H1 (cell line): ENCODE results near the gene GRIFIN. TPM values are rescaled to one million over a fixed set of nuclear protein-coding genes. Genes with fewer than 3 reads are reported as not detected.

Experiments
- CTCF ChIA-PET: fragments of 300-600 bp; sonication (Branson Sonifier 250); formaldehyde crosslinking; loops from one replicate; lab custom pipeline; 2021; ENCODE audit not compliant: partially characterized antibody; lab: Charles Lee
- POLR2A ChIA-PET: fragments of 300-600 bp; sonication (Branson Sonifier 250); formaldehyde crosslinking; loops from one replicate; lab custom pipeline; 2021; ENCODE audit warnings: inconsistent platforms; ENCODE audit not compliant: partially characterized antibody; lab: Charles Lee
- DNase-seq, 2 experiments: peaks; one replicate each; pipeline versions ENCODE4 v3.0.0 to v3.0.0-alpha.2; 2010 to 2022; ENCODE audit warnings: low spot score in 2 of 2, low read depth in 1 of 2, mixed read lengths in 1 of 2
- FAIRE-seq: peaks from 2 replicates; lab custom pipeline; 2011; peaks lifted over from hg19 to GRCh38; lab: Jason Lieb, UNC
- H2AFZ ChIP-seq: 2 replicates; pipeline ENCODE4 v1.8.1; 2012; ENCODE audit warnings: low read length, inconsistent platforms
- H2AK5ac ChIP-seq: 2 replicates; pipeline ENCODE4 v1.6.1; 2013; ENCODE audit warnings: low read depth, low read length
- H2BK120ac ChIP-seq: replicated peaks from 2 replicates; pipeline ENCODE3; 2013; ENCODE audit warnings: low read depth, low read length, inconsistent platforms
- H2BK12ac ChIP-seq: 2 replicates; pipeline ENCODE4 v1.6.1; 2013; ENCODE audit warnings: low read depth, low read length
- H2BK15ac ChIP-seq: 2 replicates; pipeline ENCODE4 v1.6.1; 2013; ENCODE audit warnings: low read length
- H2BK20ac ChIP-seq: 2 replicates; pipeline ENCODE4 v1.6.1; 2013; ENCODE audit warnings: low read length
- H2BK5ac ChIP-seq: 2 replicates; pipeline ENCODE4 v1.6.1; 2013; ENCODE audit warnings: low read depth, low read length
- H3K14ac ChIP-seq: 2 replicates; pipeline ENCODE4 v1.6.1; 2013; ENCODE audit warnings: inconsistent platforms; ENCODE audit not compliant: insufficient read length
- H3K18ac ChIP-seq: 2 replicates; pipeline ENCODE4 v1.6.1; 2013; ENCODE audit warnings: low read length; ENCODE audit errors: extremely low read depth
- H3K23ac ChIP-seq: 2 replicates; pipeline ENCODE4 v1.6.1; 2013; ENCODE audit warnings: inconsistent platforms; ENCODE audit not compliant: insufficient read length
- H3K23me2 ChIP-seq: 2 replicates; pipeline ENCODE4 v1.6.1; 2013; ENCODE audit warnings: low read depth, low read length
- H3K27ac ChIP-seq: 2 replicates; pipeline ENCODE4 v1.6.1; 2011; ENCODE audit warnings: low read depth, low read length, inconsistent platforms
- H3K27me3 ChIP-seq, 4 experiments: replicated peaks in 1 of 4; 1 replicate in 1 of 4; 2 replicates in 3 of 4; pipeline versions ENCODE4 v1.6.1 to v1.8.1; 2011 to 2013; ENCODE audit warnings: low read length in 3 of 4, mild to moderate bottlenecking in 3 of 4, inconsistent platforms in 2 of 4, mixed read lengths in 2 of 4, moderate library complexity in 1 of 4; ENCODE audit not compliant: control insufficient read depth in 3 of 4, insufficient read depth in 3 of 4; ENCODE audit errors: extremely low read depth in 1 of 4
- H3K36me3 ChIP-seq, 4 experiments: 2 replicates each; pipeline versions ENCODE4 v1.6.1 to v1.8.1; 2011 to 2013; ENCODE audit warnings: mild to moderate bottlenecking in 4 of 4, low read length in 3 of 4, moderate library complexity in 2 of 4, control low read depth in 1 of 4, inconsistent platforms in 1 of 4; ENCODE audit not compliant: insufficient read depth in 4 of 4, control insufficient read depth in 2 of 4
- H3K4ac ChIP-seq: replicated peaks from 2 replicates; pipeline ENCODE3; 2013; ENCODE audit warnings: low read length, low read depth, mixed read lengths, inconsistent platforms; ENCODE audit not compliant: insufficient read length
- H3K4me1 ChIP-seq, 4 experiments: replicated peaks in 1 of 4; 1 replicate in 1 of 4; 2 replicates in 3 of 4; pipeline versions ENCODE4 v1.6.1 to v1.8.1; 2011 to 2013; ENCODE audit warnings: low read length in 3 of 4, inconsistent platforms in 2 of 4, mixed read lengths in 1 of 4; ENCODE audit not compliant: insufficient read depth in 4 of 4, control insufficient read depth in 3 of 4
- H3K4me2 ChIP-seq, 2 experiments: 2 replicates each; pipeline versions ENCODE4 v1.6.1 to v1.8.1; 2011 to 2013; ENCODE audit warnings: low read depth in 2 of 2, low read length in 2 of 2, control low read depth in 1 of 2, inconsistent platforms in 1 of 2, mild to moderate bottlenecking in 1 of 2; ENCODE audit not compliant: insufficient read depth in 1 of 2
- H3K4me3 ChIP-seq, 4 experiments: fragments of 200-600, 300-600 bp in 1 of 4; sonication (generic), shearing (Covaris generic), sonication (Bioruptor Twin) in 1 of 4; 2 replicates each; pipeline versions ENCODE4 v1.5.1 to v1.8.1; 2011 to 2016; ENCODE audit warnings: low read length in 4 of 4, low read depth in 3 of 4, control low read depth in 2 of 4, inconsistent platforms in 2 of 4, mild to moderate bottlenecking in 2 of 4, mixed read lengths in 1 of 4, moderate library complexity in 1 of 4; ENCODE audit not compliant: insufficient read depth in 2 of 4; ENCODE audit errors: extremely low read depth in 1 of 4
- H3K56ac ChIP-seq: replicated peaks from 2 replicates; pipeline ENCODE3; 2013; ENCODE audit warnings: low read depth, mild to moderate bottlenecking, mixed read lengths, low read length, inconsistent platforms; ENCODE audit not compliant: insufficient read length
- H3K79me1 ChIP-seq: 2 replicates; pipeline ENCODE4 v1.6.1; 2013; ENCODE audit warnings: low read depth, low read length, control low read depth
- H3K79me2 ChIP-seq, 2 experiments: 2 replicates each; pipeline versions ENCODE4 v1.6.1 to v1.8.1; 2012 to 2013; ENCODE audit warnings: low read length in 2 of 2, mild to moderate bottlenecking in 2 of 2, inconsistent platforms in 1 of 2; ENCODE audit not compliant: insufficient read depth in 2 of 2, control insufficient read depth in 1 of 2
- H3K9ac ChIP-seq, 4 experiments: replicated peaks in 1 of 4; 1 replicate in 1 of 4; 2 replicates in 3 of 4; pipeline versions ENCODE4 v1.6.1 to v1.8.1; 2011 to 2013; ENCODE audit warnings: low read depth in 3 of 4, low read length in 3 of 4, control low read depth in 2 of 4, mild to moderate bottlenecking in 2 of 4, moderate library complexity in 2 of 4, inconsistent platforms in 1 of 4; ENCODE audit errors: extremely low read depth in 1 of 4
- H3K9me3 ChIP-seq, 2 experiments: 2 replicates each; pipeline versions ENCODE4 v1.6.1 to v1.8.1; 2012 to 2013; ENCODE audit warnings: mild to moderate bottlenecking in 2 of 2, moderate library complexity in 2 of 2, control low read depth in 1 of 2, inconsistent platforms in 1 of 2, low read depth in 1 of 2, low read length in 1 of 2, mixed read lengths in 1 of 2; ENCODE audit not compliant: insufficient read depth in 2 of 2
- H4K20me1 ChIP-seq, 2 experiments: replicated peaks in 1 of 2; 2 replicates each; pipeline versions ENCODE3 to v1.8.1; 2011 to 2013; ENCODE audit warnings: inconsistent platforms in 2 of 2, low read length in 2 of 2, mild to moderate bottlenecking in 1 of 2; ENCODE audit not compliant: insufficient read depth in 2 of 2, control insufficient read depth in 1 of 2
- H4K5ac ChIP-seq: 2 replicates; pipeline ENCODE4 v1.6.1; 2013; ENCODE audit warnings: low read length, low read depth, mixed read lengths, inconsistent platforms; ENCODE audit not compliant: insufficient read length
- H4K8ac ChIP-seq: 2 replicates; pipeline ENCODE4 v1.8.0; 2013; ENCODE audit warnings: mild to moderate bottlenecking, moderate library complexity, low read length, inconsistent platforms; ENCODE audit not compliant: insufficient read depth; ENCODE audit errors: extremely low read depth
- H4K91ac ChIP-seq: replicated peaks from 2 replicates; pipeline ENCODE3; 2013; ENCODE audit warnings: low read length, mixed read lengths, inconsistent platforms; ENCODE audit not compliant: insufficient read length
- BACH1 ChIP-seq: IDR thresholded peaks from 2 replicates; pipeline ENCODE4 v1.6.1; 2012; ENCODE audit warnings: low read length, improper control_type of control experiment
- CREB1 ChIP-seq: IDR thresholded peaks from 2 replicates; pipeline ENCODE4 v1.6.1; 2012; ENCODE audit warnings: inconsistent platforms
- WGBS, 2 experiments: shearing (Covaris generic) in 1 of 2; methylation state at CpG; one replicate each; pipeline versions ENCODE4 v1.1.6 to v1.1.7; 2013 to 2015; ENCODE audit warnings: low lambda C conversion rate in 2 of 2, mixed read lengths in 2 of 2, inconsistent platforms in 1 of 2, low coverage in 1 of 2, missing lambda C conversion rate in 1 of 2; ENCODE audit not compliant: insufficient replicate concordance in 2 of 2, insufficient coverage in 1 of 2, insufficient read length in 1 of 2; ENCODE audit errors: extremely low coverage in 1 of 2, missing lambda C conversion rate in 1 of 2; 5-methylcytosine and 5-hydroxymethylcytosine counted together
- polyA plus RNA-seq, 7 experiments: library from polyadenylated mRNA; depleted of rRNA in 3 of 7; stranded (reverse) in 5 of 7; unstranded in 2 of 7; fragments of >200 nt in 5 of 7; fragments of 200-250 nt in 2 of 7; gene quantifications; 1 replicate in 5 of 7; 2 replicates in 1 of 7; 4 replicates in 1 of 7; pipeline versions ENCODE4 v1.2.1 to v1.2.3, GENCODE V29; 2011 to 2013; ENCODE audit warnings: missing spikeins in 2 of 7, mixed read lengths in 2 of 7
- total RNA-seq: library from RNA; stranded (reverse); fragmentation: NEBNext Ultra II Directional; extraction: Animal tissue kit (Norgen Biotek cat#: 25700); gene quantifications from 2 replicates; pipeline ENCODE4 v1.2.1, GENCODE V29; 2021

Gene GRIFIN
- total and polyA plus RNA-seq, 2 of the 8 experiments (the other 6 are each of a cell fraction or from before 2014, with no cell fraction given) = not detected

DNA sequence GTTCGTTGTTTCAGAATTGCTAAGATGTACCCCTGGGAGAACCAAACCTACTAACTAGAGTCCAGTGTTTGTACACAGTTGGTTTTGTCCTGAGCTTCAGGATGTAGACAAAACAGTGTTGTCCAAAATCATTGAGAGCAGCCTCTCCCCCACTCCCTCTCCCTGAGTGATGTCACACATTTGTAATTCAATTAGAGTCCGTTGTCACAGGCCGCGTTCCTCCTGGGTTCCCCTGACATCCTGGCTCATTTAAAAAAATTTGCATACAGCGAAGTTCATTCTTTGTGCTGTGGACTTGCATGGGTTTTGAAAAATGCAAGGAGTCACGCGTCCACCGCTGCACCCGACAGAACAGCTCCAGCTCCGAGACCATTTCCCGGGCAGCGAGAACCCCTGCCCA is 10.3 kb downstream of the GRIFIN start:
- no peak overlapping the region for H2BK120ac ChIP-seq
- no peak overlapping the region for H3K4me3 ChIP-seq
- no peak overlapping the region for H3K23ac ChIP-seq
- ChIA-PET POLR2A (interaction anchor here (0.9 kb wide), 1 partner anchor 9 kb away, joined by 3 read pairs; no protein-coding TSS in a partner anchor), CTCF (interaction anchor here (1.2 to 15.9 kb wide), 3 partner anchors 9 to 35 kb away, joined by 3 to 266 read pairs (median 4); no protein-coding TSS in a partner anchor)
- H2BK20ac ChIP-seq = no peak overlapping the region
- no peak overlapping the region for H3K4ac ChIP-seq
- no peaks in the 10 kb centered on the region for H3K23me2 ChIP-seq
- no peak overlapping the region; the same call in 1 of the 2 replicates for H2BK12ac ChIP-seq
- H4K91ac ChIP-seq = no peak overlapping the region
- H3K79me2 ChIP-seq = no peaks in the 10 kb centered on the region
- peaks cover 1 to 6% (median 4%) of the 10 kb centered on the region in 4 experiments; a peak in 6 of 7 replicates for H3K4me1 ChIP-seq
- no peak overlapping the region for H2AK5ac ChIP-seq
- H3K9me3 ChIP-seq = 0 out of 4 replicates have a peak, but pooled peaks cover 0 to 3% of the 10 kb centered on the region in 2 experiments
- no peaks in the 10 kb centered on the region for H3K27me3 ChIP-seq
- H3K4me2 ChIP-seq = peak overlapping the region in 1 of 2 experiments; percentile 29; a peak in 2 of 4 replicates
- no peak overlapping the region; the same call in 1 of the 2 replicates for H4K8ac ChIP-seq
- H2AFZ ChIP-seq = peak overlapping the region; percentile 88
- H3K9ac ChIP-seq = no peak overlapping the region
- no peaks in the 10 kb centered on the region for H4K20me1 ChIP-seq
- no peak overlapping the region for H3K56ac ChIP-seq
- DNase-seq (no peak), FAIRE-seq (no peak)
- H3K27ac ChIP-seq = no peak overlapping the region
- no peak overlapping the region for H3K14ac ChIP-seq
- WGBS, 2 experiments = 71% methylated on average over 12 of the region's 12 CpGs; no CpG with 5 or more reads in 1 of the 2 experiments
- TF ChIP-seq CREB1 (peak; percentile 61), BACH1 (no peak)
- H2BK15ac ChIP-seq = no peak overlapping the region
- H3K79me1 ChIP-seq = no peaks in the 10 kb centered on the region
- no peak overlapping the region for H3K18ac ChIP-seq
- H3K36me3 ChIP-seq = no peaks in the 10 kb centered on the region
- H2BK5ac ChIP-seq = no peak overlapping the region
- H4K5ac ChIP-seq = no peak overlapping the region
